ENCODE measurements around the gene MRPL20.

Gene MRPL20

DNA sequence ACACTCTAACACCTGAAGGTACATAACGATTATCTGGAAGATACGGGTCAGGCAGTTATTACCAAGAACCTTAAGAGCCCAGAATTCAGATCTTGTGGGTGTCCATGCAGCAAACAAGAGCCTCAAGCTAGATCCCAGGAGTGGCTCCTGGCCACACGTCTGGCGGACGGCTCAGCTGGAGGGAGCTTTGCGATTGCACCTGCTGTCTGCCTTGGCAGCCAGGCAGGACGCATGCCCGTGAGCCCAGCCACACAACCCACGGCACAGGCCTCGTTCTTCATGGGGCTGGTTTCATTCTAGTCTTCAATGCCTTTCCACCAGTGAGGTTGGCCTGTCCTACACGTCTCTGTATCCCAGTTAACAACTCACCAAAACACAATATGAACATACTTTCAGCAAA is 13.7 kb downstream of the MRPL20 start:
- Histone ChIP-seq H3K4me2 (ENCODE audit: low read length) (no peak overlapping the region), H3K36me3 (ENCODE audit: insufficient read depth, low read length) (peaks cover 95% of the 10 kb centered on the region), H3K4me3 (ENCODE audit: low read depth, low read length, poor library complexity, severe bottlenecking) (no peak overlapping the region), H3F3A (ENCODE audit: insufficient read depth, low read length) (no peaks in the 10 kb centered on the region), H3K4me1 (ENCODE audit: insufficient read depth, low read length, severe bottlenecking) (peaks cover 14% of the 10 kb centered on the region), H4K20me1 (ENCODE audit: insufficient read depth, low read length) (no peaks in the 10 kb centered on the region), H3K9me2 (ENCODE audit: low read depth, low read length) (no peaks in the 10 kb centered on the region), H3K9ac (ENCODE audit: low read length) (no peak overlapping the region), H3K27me3 (ENCODE audit: insufficient read depth, low read length) (no peaks in the 10 kb centered on the region), H3K27ac (ENCODE audit: low read depth, low read length, poor library complexity, severe bottlenecking) (no peak overlapping the region), H2AFZ (ENCODE audit: low read length) (no peak overlapping the region), H3K9me3 (ENCODE audit: low read length) (no peaks in the 10 kb centered on the region), H3K79me2 (ENCODE audit: insufficient read depth, low read length) (peaks cover 13% of the 10 kb centered on the region)
- TF ChIP-seq CTCF (IDR thresholded peaks at IDR 0.05; ENCODE audit: low read length) (no peak), EZH2 (IDR thresholded peaks at IDR 0.05; ENCODE audit: borderline replicate concordance, low read length) (no peak)

DNA sequence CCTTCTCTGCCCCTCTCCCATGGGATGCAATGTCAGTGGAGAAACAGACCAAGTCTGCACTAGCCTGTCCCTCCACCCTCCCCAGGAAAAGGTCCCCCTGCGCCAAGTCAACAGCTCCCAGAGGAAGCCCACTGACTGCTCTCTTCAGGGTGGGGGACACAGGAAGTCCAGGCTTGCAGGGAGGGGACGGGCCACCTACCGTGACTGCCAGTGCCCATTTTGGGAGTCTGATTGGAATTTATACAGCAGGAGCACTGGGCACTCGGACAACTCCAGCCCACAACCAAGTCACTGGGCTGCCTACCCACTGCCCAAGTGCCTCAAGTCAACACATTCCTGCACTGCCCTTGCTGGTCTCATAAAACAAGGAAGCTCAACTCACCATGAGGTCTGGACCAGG is 14.1 kb downstream of the MRPL20 start:
- Histone ChIP-seq H3K4me1 (ENCODE audit: insufficient read depth, low read length, severe bottlenecking) (peaks cover 10% of the 10 kb centered on the region), H3K36me3 (ENCODE audit: insufficient read depth, low read length) (peaks cover 95% of the 10 kb centered on the region), H3K4me2 (ENCODE audit: low read length) (no peak overlapping the region), H2AFZ (ENCODE audit: low read length) (no peak overlapping the region), H3K79me2 (ENCODE audit: insufficient read depth, low read length) (peaks cover 9% of the 10 kb centered on the region), H4K20me1 (ENCODE audit: insufficient read depth, low read length) (no peaks in the 10 kb centered on the region), H3K9me3 (ENCODE audit: low read length) (no peaks in the 10 kb centered on the region), H3K4me3 (ENCODE audit: low read depth, low read length, poor library complexity, severe bottlenecking) (no peak overlapping the region), H3K27ac (ENCODE audit: low read depth, low read length, poor library complexity, severe bottlenecking) (no peak overlapping the region), H3K9ac (ENCODE audit: low read length) (no peak overlapping the region), H3F3A (ENCODE audit: insufficient read depth, low read length) (no peaks in the 10 kb centered on the region), H3K9me2 (ENCODE audit: low read depth, low read length) (no peaks in the 10 kb centered on the region), H3K27me3 (ENCODE audit: insufficient read depth, low read length) (no peaks in the 10 kb centered on the region)
- TF ChIP-seq CTCF (IDR thresholded peaks at IDR 0.05; ENCODE audit: low read length) (no peak), EZH2 (IDR thresholded peaks at IDR 0.05; ENCODE audit: borderline replicate concordance, low read length) (no peak)

- no peaks in the 10 kb centered on the region for H4K20me1 ChIP-seq (ENCODE audit: insufficient read depth, low read length)
- TF ChIP-seq CTCF (IDR thresholded peaks at IDR 0.05; ENCODE audit: low read length) (no peak), EZH2 (IDR thresholded peaks at IDR 0.05; ENCODE audit: borderline replicate concordance, low read length) (no peak)
- H3K9me3 ChIP-seq (ENCODE audit: low read length), result no peaks in the 10 kb centered on the region
- no peak overlapping the region for H3K9ac ChIP-seq (ENCODE audit: low read length)
- H3K36me3 ChIP-seq (ENCODE audit: insufficient read depth, low read length), result peaks cover 97% of the 10 kb centered on the region
- no peak overlapping the region for H3K27ac ChIP-seq (ENCODE audit: low read depth, low read length, poor library complexity, severe bottlenecking)
- H3F3A ChIP-seq (ENCODE audit: insufficient read depth, low read length), result no peaks in the 10 kb centered on the region
- no peak overlapping the region for H3K4me2 ChIP-seq (ENCODE audit: low read length)
- H3K79me2 ChIP-seq (ENCODE audit: insufficient read depth, low read length), result no peaks in the 10 kb centered on the region
- H3K4me1 ChIP-seq (ENCODE audit: insufficient read depth, low read length, severe bottlenecking), result no peaks in the 10 kb centered on the region
- no peak overlapping the region for H2AFZ ChIP-seq (ENCODE audit: low read length)
- H3K9me2 ChIP-seq (ENCODE audit: low read depth, low read length), result no peaks in the 10 kb centered on the region
- no peak overlapping the region for H3K4me3 ChIP-seq (ENCODE audit: low read depth, low read length, poor library complexity, severe bottlenecking)
- no peaks in the 10 kb centered on the region for H3K27me3 ChIP-seq (ENCODE audit: insufficient read depth, low read length)
Observed at GRCh38 chr1:1391225-1391624, 15.9 kb downstream of the MRPL20 start.

Measured in OCI-LY1 (cell line).